Fibroblast of skin of right biceps (primary cell): ENCODE data around the gene MYOZ3.

Experiments used
- DNase-seq: peaks from one replicate; pipeline ENCODE4 v3.0.0-alpha.2; 2013

MYOZ3 gene

DNA sequence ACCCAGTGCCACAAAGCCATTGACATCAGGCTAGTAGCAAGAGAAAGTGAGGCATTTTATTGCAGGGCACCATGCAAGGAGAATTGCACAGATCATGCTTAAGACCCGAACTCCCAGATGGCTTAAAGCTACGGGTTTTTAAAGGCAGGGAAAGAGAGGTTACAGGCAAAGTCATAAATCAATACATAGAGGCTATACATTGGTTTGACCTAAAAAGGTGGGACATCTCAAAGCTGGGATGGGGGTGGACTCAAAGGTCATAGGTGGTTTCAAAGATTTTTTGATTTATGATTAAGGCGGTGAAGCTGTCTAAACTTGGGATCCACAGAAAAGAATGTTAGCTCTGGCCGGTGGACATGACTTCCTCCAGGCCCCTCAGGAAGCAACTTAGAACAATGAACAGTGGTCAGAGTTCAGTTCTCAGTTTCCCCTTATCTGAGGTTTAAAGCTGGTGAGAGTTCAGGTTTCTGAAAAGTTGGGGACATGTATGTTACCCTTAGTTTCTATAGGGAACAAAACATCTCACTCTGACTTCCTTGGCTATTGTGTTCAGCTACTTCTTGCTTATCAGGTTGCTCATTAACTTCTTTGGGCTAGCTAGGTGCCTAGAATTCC lies 45.8 kb downstream of the MYOZ3 start:
- no peak for DNase-seq

DNA sequence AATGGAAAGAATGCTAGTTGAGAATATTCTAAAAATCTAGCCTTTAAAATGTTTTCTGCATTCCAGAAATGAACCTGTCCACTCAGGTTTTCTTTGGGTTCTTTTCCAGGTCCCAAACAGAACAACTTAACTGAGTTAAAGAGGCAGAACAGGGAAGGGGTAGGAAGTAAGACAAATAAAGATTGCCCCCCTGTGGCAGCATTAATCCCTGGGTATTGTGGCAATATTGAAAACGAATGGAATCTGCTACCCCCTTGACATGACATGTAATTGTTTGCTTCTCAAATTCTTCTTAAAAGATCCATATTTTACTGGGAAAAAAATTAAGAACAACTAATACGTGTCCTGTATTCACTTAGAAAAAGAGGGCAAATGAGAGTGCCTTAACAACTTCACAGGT lies 49.1 kb downstream of the MYOZ3 start:
- peak; percentile 8 for DNase-seq

DNA sequence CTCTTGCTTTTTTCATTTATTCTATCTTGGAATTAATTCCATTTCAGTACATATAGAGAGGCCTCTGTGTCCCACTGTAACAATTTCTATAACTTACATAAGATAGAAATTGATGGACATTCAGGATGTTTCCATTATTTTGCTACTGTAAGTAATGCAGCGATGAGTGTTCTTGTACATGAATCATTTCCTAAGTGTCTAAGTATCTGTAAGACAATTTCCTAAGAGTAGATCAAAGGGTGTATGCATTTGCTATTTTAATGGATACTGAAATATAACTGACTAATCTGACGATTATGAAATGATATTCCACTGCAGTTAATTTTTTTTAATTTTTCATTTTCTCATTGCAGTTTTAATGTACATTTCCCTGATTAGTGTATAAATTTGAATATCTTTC lies 62.8 kb downstream of the MYOZ3 start:
- no peak for DNase-seq
